Measurements from ENCODE around the gene SEMA4B.
"Not testable (repeated sequence)": the region's sequence is repeated elsewhere in the genome, so short reads cannot be mapped to it uniquely, and the experiment has no call there.

The SEMA4B gene

GRCh38 chr15:90234096-90234988, 33.2 kb downstream of the SEMA4B start, which contains the start of gene GDPGP1:
Gene GDPGP1, plus strand, starts transcription at chr15:90234209. Its CDS starts 6,700 bp downstream, at chr15:90240909.
- Mint-ChIP-seq H3K9me3 (no peaks in the 10 kb centered on the region), H3K27me3 (no peaks in the 10 kb centered on the region), H3K4me3 (peak within 1 kb of the TSS; percentile 94), H3K27ac (peak within 1 kb of the TSS; percentile 97), H3K36me3 (ENCODE audit: low read depth) (peaks cover 75% of the 10 kb centered on the region), H3K4me1 (ENCODE audit: low read depth) (peaks cover 57% of the 10 kb centered on the region)
- DNase-seq: no peak

DNA sequence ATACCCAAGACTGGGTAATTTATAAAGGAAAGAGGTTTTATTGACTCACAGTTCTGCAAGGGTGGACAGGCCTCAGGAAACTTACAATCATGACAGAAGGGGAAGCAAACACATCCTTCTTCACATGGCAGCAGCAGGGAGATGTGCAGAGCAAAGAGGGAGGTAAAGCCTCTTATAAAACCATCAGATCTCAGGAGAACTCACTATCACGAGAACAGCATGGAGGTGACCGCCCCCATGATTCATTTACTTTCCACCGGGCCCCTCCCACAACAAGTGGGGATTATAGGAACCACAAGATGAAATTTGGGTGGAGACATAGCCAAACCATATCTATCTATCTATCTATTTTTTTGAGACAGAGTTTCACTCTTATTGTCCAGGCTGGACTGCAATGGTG, 38.2 kb downstream of the SEMA4B start:
- no peak overlapping the region for H3K4me3 Mint-ChIP-seq
- peak overlapping the region; percentile 9 for H3K27ac Mint-ChIP-seq
- H3K27me3 Mint-ChIP-seq: no peaks in the 10 kb centered on the region
- DNase-seq: no peak
- no peaks in the 10 kb centered on the region for H3K9me3 Mint-ChIP-seq
- peaks cover 25% of the 10 kb centered on the region for H3K4me1 Mint-ChIP-seq (ENCODE audit: low read depth)
- H3K36me3 Mint-ChIP-seq (ENCODE audit: low read depth): peaks cover 51% of the 10 kb centered on the region

GRCh38 chr15:90240856-90241255, 39.7 kb downstream of the SEMA4B start:
- no peak overlapping the region for H3K27ac Mint-ChIP-seq
- peaks cover 45% of the 10 kb centered on the region for H3K36me3 Mint-ChIP-seq (ENCODE audit: low read depth)
- no peaks in the 10 kb centered on the region for H3K27me3 Mint-ChIP-seq
- H3K4me1 Mint-ChIP-seq (ENCODE audit: low read depth): peaks cover 16% of the 10 kb centered on the region
- no peaks in the 10 kb centered on the region for H3K9me3 Mint-ChIP-seq
- H3K4me3 Mint-ChIP-seq: no peak overlapping the region
- no peak for DNase-seq

DNA sequence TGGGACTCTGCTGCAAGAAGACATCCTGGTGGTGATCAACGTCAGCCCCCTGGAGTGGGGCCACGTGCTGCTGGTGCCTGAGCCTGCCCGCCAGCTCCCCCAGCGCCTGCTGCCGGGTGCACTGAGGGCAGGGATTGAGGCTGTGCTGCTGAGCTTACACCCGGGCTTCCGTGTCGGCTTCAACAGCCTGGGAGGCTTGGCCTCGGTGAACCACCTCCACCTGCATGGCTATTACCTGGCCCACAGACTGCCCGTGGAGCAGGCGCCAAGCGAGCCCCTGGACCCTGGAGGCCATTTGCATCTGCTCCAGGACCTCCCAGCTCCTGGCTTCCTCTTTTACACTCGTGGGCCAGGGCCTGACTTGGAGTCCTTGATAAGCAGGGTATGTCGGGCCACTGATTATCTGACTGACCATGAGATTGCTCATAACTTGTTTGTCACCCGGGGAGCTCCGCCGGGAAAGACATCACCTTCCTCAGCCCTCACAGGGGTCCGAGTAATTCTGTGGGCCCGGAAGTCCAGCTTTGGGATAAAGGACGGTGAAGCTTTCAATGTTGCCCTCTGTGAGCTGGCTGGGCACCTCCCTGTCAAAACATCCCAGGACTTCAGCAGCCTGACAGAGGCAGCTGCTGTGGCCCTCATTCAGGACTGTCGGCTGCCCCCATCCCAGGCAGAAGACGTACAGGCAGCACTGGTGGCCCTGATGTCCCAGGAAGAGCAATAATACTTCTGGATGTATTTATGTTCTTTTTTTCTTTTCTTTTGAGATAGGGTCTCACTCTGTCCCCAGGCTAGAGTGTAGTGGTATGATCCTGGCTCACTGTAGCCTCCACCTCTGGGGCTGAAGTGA, 40.4 kb downstream of the SEMA4B start:
- Mint-ChIP-seq H3K27me3 (no peaks in the 10 kb centered on the region), H3K36me3 (ENCODE audit: low read depth) (peaks cover 38% of the 10 kb centered on the region), H3K9me3 (no peaks in the 10 kb centered on the region)

GRCh38 chr15:90243943-90244639, 43.0 kb downstream of the SEMA4B start:
- no peak overlapping the region for H3K4me3 Mint-ChIP-seq
- H3K36me3 Mint-ChIP-seq (ENCODE audit: low read depth): peaks cover 21% of the 10 kb centered on the region
- H3K9me3 Mint-ChIP-seq: no peaks in the 10 kb centered on the region
- H3K4me1 Mint-ChIP-seq (ENCODE audit: low read depth): peaks cover 10% of the 10 kb centered on the region
- H3K27ac Mint-ChIP-seq: no peak overlapping the region
- DNase-seq: no peak
- no peaks in the 10 kb centered on the region for H3K27me3 Mint-ChIP-seq

More for the DNA sequence above, 40.4 kb downstream of the SEMA4B start:
- Mint-ChIP-seq H3K4me3 (no peak overlapping the region), H3K4me1 (ENCODE audit: low read depth) (peaks cover 14% of the 10 kb centered on the region), H3K27ac (peak overlapping the region; percentile 44)
- no peak for DNase-seq

GRCh38 chr15:90248789-90249202, 47.7 kb downstream of the SEMA4B start:
- Mint-ChIP-seq H3K9me3 (no peaks in the 10 kb centered on the region), H3K27ac (peak overlapping the region; percentile 26), H3K36me3 (ENCODE audit: low read depth) (no peaks in the 10 kb centered on the region), H3K27me3 (peaks cover 3% of the 10 kb centered on the region), H3K4me3 (peak overlapping the region; percentile 65), H3K4me1 (ENCODE audit: low read depth) (peaks cover 17% of the 10 kb centered on the region)
- DNase-seq: no peak

- peak; percentile 80 for DNase-seq
- Mint-ChIP-seq H3K27ac (peak within 1 kb of the TSS; percentile 26), H3K27me3 (peaks cover 3% of the 10 kb centered on the region), H3K4me3 (peak within 1 kb of the TSS; percentile 65), H3K9me3 (no peaks in the 10 kb centered on the region), H3K4me1 (ENCODE audit: low read depth) (peaks cover 17% of the 10 kb centered on the region), H3K36me3 (ENCODE audit: low read depth) (no peaks in the 10 kb centered on the region)
Observed at GRCh38 chr15:90249203-90249863, 48.2 kb downstream of the SEMA4B start, which contains the start of gene TTLL13. Gene TTLL13, plus strand, starts transcription at chr15:90249556. Its CDS starts 1,075 bp downstream, at chr15:90250631.

DNA sequence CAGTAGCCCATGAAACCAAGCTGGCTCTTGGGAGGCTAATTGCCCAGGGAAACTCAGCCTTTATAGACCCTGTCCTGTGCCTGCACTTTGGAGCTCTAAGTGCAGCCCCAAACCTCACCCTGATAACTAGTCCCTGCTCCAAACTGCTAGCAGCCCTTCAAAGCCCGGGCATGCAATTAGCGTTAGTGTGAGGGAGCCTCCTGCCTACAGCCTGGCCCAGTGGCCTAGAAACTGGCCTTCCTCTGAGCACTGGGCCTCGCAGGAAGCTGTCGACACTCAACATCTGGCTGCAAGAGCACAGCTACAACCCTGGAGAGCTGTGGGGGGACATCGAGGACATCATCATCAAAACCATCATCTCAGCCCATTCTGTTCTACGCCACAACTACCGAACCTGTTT, 56.6 kb downstream of the SEMA4B start:
- no peaks in the 10 kb centered on the region for H3K27me3 Mint-ChIP-seq
- no peaks in the 10 kb centered on the region for H3K9me3 Mint-ChIP-seq
- no peak overlapping the region for H3K4me3 Mint-ChIP-seq
- DNase-seq: no peak
- no peak overlapping the region for H3K27ac Mint-ChIP-seq
- peaks cover 6% of the 10 kb centered on the region for H3K4me1 Mint-ChIP-seq (ENCODE audit: low read depth)
- no peaks in the 10 kb centered on the region for H3K36me3 Mint-ChIP-seq (ENCODE audit: low read depth)

GRCh38 chr15:90259524-90259923, 58.4 kb downstream of the SEMA4B start:
- Mint-ChIP-seq H3K4me3 (no peak overlapping the region), H3K9me3 (no peaks in the 10 kb centered on the region), H3K36me3 (ENCODE audit: low read depth) (no peaks in the 10 kb centered on the region), H3K27ac (no peak overlapping the region), H3K27me3 (no peaks in the 10 kb centered on the region), H3K4me1 (ENCODE audit: low read depth) (peaks cover 16% of the 10 kb centered on the region)
- DNase-seq: no peak

- not testable (repeated sequence) for H3K4me3 Mint-ChIP-seq; H3K27me3 Mint-ChIP-seq; DNase-seq; H3K27ac Mint-ChIP-seq; H3K36me3 Mint-ChIP-seq (ENCODE audit: low read depth); H3K9me3 Mint-ChIP-seq
- H3K4me1 Mint-ChIP-seq (ENCODE audit: low read depth): peaks cover 20% of the 10 kb centered on the region
Observed at GRCh38 chr15:90260731-90261130, 59.6 kb downstream of the SEMA4B start.

GRCh38 chr15:90261811-90262210, 60.7 kb downstream of the SEMA4B start:
- DNase-seq: no peak

GRCh38 chr15:90262426-90262825, 61.3 kb downstream of the SEMA4B start:
- Mint-ChIP-seq H3K4me1 (ENCODE audit: low read depth) (peaks cover 28% of the 10 kb centered on the region), H3K36me3 (ENCODE audit: low read depth) (peaks cover 24% of the 10 kb centered on the region), H3K27ac (no peak overlapping the region), H3K27me3 (no peaks in the 10 kb centered on the region), H3K4me3 (no peak overlapping the region), H3K9me3 (no peaks in the 10 kb centered on the region)
- DNase-seq: no peak

More at GRCh38 chr15:90261811-90262210, 60.7 kb downstream of the SEMA4B start:
- Mint-ChIP-seq H3K36me3 (ENCODE audit: low read depth) (peaks cover 18% of the 10 kb centered on the region), H3K27me3 (no peaks in the 10 kb centered on the region), H3K27ac (no peak overlapping the region), H3K4me1 (ENCODE audit: low read depth) (peaks cover 23% of the 10 kb centered on the region), H3K4me3 (no peak overlapping the region), H3K9me3 (no peaks in the 10 kb centered on the region)

GRCh38 chr15:90264671-90265070, 63.5 kb downstream of the SEMA4B start:
- DNase-seq: peak; percentile 52
- Mint-ChIP-seq H3K9me3 (no peaks in the 10 kb centered on the region), H3K4me3 (peak overlapping the region; percentile 95), H3K4me1 (ENCODE audit: low read depth) (peaks cover 40% of the 10 kb centered on the region), H3K27ac (peak overlapping the region; percentile 97), H3K36me3 (ENCODE audit: low read depth) (peaks cover 40% of the 10 kb centered on the region), H3K27me3 (no peaks in the 10 kb centered on the region)

Data from activated T-cell treated with anti-CD3 and anti-CD28 coated beads, Interleukin-2, amount 50 U/mL, for 24 hours (primary cell).